HG03135 (cell line): ENCODE results near the gene MICAL2.

Experiments used
- ATAC-seq: cut with Tn5 transposase; IDR thresholded peaks from one replicate; pipeline ENCODE4 v1.9.1; 2021; ENCODE audit warnings: mild to moderate bottlenecking, moderate library complexity; ENCODE audit not compliant: unreplicated experiment

Gene MICAL2

DNA sequence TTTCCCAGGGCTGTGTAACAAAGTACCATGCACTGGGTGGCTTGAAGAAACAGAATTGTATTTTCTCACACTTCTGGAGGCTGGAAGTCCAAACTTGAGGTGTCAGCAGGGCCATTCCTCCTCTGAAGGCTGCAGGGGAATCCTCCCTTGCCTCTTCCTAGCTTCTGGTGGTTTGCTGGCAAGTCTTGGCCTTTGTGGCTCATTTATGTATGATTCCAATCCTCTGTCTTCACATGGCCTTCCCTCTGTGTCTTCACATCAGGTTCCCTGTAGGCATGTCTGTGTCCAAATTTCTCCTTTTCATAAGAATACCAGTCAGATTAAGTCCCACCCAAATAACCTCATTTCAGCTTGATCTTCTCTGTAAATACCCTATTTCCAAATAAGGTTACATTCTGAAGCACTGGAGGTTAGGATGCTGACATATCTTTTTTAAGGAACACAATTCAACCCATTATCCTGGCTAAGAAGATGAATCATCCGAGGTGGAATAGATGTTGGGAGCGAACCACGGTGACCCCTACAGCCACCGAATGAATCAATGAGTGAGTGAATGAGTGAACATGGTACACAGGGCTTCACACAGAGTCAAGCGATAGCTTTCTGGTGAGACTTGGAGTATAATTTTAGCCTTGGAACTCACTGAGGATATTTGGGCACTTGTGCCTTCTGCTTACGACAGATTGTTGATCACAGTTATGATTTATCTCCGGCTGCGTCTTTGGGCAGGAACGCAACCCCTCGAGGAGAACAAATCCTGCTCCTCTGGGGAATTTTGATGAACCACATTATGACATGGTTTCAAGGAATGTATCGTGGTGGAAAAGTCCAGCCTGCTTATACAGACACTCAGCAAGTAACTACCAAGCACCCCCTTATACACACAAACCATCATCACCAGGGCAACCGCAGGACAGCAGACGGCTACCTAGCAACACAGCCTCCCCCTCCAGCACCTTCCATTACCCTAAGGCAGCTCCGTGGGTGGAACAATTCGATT, 34.3 kb upstream of the MICAL2 start:
- ATAC-seq: no peak

DNA sequence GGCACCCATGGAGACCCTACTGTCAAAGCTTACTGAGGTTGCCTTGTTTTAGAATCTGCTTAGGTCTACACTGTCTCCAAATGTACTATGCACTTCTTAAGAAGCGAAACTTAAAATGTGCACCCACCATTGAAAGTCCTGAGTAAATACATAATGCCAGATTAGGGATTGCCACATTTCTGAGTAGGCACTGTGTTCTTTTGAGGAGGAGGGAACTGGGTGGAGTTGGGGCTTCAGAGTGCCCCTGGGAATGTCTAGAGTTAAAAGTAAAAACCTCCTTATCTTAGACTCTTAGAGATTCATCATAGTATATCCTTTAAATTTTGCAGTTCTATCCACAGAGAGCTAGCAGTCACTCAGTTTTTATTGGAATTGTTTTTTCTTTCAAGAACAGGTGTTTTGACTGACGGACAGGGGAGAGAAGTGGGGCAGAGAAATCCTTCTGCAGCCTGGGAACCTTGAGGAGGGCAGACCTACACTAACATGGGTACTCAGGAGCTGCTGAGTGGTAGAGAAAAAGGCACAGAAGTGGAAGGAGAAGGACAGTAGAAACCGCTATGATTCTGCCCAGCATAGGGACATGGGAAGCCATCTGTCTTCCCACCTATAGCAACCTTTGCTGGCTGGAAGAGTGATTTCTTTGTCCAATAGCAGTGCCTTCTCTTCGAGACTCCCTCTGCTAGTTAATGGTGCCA, 33.4 kb upstream of the MICAL2 start:
- no peak for ATAC-seq

DNA sequence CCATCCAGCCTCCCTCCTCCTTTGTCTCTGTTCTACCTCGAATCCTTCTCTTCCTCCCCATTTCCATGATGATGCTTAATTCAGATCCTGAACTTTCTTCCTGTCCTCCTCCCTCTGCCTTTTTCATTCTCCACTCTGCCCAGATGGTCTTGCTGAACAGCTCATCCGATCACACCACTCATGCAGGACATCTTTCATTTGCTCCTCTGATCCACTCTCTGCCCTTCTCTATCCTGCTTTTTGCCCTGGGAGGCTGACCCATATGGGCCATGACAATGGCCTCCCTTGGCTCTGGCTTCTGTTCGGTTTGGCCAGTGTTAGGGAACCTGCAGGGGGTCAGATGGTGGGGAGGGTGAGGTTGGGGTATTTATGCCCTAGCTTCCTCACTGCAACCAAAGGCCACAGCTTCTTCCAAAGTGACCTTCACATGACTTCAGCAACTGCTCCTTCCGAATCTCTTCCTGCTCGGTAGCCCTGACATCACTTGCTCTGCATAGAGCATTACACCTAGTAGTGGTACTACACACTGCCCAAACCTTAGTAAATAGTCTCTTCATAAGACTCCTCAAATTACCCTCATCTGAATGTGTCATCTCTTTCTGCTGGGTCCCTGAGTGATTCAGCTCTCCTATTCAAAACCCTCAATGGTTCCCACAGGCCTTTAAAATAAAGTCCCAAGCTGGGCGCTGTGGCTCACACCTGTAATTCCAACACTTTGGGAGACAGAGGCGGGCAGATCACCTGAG, 32.7 kb upstream of the MICAL2 start:
- no peak for ATAC-seq

DNA sequence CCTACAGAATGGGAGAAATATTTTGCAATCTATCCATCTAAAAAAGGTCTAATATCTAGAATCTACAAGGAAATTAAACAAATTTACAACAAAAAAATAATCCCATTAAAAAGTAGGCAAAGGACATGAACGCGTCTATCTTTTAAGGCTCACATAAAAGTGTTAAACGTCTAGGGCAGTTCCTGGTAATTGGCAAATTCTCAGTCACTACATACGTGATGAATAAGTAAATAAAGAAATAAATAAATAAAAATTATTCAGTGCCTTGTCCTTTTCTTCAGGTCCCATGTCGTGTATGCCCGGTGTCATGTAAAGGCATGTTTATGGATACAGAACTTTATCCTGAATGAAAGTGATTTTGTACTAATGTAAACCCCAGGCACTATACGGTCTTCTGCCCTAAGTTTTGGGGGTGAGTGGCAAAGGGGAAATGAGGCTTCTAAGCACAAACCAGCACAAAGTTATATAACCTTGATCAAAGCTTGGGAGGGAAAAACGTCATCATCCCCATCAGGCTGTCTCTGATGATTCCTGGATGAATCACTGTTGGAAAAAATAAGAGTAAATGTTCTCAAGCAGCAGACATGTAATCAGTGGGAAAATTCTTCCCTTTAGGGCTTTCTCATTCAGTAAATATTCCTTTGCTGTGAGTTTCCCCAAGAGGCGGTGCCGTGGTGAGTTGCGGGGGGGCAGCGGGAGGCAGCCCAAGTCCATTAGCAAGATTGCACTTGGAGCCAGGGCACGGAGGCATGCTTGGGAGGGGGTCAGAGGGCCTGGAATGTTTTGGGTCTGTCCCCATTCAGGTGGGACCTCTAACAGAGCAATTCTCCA, 30.4 kb upstream of the MICAL2 start:
- no peak for ATAC-seq

DNA sequence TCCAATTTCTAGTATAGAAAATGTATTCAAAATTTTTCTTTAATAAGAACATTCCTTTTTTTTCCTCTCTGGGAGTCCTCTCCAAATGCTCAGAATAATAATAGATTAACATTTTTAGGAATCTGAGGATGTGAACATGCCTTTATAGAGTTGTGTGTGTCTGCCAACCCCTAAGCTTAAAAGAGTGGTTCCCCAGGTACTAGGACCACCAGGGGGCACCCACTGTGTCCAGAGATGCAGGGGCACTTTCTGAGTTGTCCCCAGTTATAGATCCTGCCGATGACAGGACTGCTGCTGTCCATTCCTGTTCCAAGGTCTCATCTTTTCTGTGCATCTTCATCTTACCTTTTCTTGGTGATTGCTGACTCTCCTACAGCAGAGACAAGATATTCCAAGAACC, 27.0 kb upstream of the MICAL2 start:
- no peak for ATAC-seq

DNA sequence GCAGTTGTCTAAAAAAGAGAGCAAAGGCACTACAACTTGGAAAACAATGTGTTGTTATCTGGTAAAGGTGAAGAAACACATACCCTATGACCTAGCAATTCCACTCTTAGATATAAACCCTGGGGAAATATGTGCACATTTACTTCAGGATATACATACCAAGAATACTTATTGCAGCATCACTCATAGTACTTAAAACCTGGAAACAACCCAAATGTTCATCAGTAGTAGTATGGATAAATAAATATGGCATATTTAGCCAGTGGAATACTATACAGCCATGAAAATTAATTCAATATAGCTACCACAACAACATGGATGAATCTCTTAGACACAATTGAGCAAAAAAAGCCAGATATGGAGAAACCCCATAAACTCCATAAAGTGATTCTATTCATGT, 26.1 kb upstream of the MICAL2 start:
- no peak for ATAC-seq

DNA sequence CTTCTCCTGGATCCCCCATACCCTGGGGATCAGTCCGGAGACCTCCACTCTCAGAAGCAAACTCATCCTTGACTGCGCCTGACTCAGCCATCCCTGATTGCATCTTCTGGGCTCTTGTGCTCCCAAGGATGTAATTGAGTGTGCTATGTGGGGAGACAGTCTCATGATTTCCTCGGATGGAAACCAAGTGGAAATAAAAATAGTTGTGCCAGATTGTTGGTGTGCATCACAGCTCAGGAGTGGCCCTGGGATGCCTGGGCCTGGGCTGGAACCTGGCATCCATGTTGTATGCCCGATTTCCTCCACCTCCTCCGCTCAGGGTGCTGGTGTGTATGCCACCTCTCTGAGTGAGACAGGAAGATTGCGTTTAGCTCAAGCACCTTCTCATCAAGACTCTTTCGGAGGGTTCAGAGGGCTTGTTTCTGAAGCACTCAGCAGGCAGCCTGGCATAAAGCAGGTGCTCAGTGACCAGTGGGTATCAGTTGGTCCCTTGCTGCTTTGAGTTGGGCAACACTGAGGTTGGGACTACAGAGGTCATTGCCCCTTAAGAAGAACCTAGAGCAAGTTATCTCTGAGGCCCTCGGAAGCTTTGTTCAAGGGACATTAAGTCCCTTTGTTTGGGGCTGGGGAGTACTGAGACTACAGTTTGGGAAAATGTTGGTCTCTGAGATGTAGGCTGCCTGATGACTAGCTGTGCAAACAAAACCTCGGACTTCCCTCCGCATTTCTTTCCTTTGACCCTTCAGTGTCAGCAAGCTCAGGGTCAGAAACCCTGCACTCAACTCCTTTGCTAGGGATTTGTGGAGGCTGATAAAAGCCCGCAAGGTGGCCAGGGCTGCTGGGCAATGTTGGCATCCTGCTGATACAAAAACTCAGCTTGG, 24.8 kb upstream of the MICAL2 start:
- ATAC-seq: no peak

DNA sequence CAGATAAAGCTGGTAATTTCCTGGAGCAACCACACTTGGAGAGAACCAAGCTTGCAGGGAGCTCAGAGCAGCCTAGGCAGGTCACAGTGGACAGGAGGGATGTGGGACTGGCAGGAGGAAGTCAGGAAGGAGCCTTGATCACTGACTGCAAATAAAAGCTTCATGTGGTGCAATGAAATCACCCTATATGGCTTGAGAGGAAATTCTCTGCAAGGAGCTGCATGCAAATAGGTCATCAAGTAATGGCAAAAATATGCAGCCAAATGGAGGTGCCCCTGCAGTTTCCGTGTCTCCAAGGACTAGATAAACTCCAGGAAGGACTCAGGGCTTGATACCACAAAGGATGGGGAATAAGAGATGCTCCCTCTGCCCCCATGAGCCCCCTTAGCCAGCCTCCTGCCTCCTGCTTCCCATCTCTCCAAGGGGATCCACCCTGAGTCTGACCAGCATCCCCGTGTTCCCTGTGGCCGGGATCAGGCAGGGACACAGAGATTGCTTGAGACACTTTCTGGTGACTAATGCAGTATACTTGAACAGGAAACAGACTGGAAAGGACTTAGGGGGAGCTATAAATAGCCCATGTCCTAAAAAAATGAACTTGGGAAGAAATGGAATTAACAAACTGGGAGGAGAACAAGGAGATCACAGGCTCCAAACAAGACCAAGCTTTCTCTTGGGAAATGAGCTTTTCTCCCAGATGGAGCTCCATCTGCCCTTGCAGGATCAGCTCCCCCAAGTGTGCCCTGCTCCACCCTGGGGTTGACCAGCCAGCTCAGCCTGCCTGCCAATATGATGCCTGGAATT, 23.9 kb upstream of the MICAL2 start:
- ATAC-seq: no peak

DNA sequence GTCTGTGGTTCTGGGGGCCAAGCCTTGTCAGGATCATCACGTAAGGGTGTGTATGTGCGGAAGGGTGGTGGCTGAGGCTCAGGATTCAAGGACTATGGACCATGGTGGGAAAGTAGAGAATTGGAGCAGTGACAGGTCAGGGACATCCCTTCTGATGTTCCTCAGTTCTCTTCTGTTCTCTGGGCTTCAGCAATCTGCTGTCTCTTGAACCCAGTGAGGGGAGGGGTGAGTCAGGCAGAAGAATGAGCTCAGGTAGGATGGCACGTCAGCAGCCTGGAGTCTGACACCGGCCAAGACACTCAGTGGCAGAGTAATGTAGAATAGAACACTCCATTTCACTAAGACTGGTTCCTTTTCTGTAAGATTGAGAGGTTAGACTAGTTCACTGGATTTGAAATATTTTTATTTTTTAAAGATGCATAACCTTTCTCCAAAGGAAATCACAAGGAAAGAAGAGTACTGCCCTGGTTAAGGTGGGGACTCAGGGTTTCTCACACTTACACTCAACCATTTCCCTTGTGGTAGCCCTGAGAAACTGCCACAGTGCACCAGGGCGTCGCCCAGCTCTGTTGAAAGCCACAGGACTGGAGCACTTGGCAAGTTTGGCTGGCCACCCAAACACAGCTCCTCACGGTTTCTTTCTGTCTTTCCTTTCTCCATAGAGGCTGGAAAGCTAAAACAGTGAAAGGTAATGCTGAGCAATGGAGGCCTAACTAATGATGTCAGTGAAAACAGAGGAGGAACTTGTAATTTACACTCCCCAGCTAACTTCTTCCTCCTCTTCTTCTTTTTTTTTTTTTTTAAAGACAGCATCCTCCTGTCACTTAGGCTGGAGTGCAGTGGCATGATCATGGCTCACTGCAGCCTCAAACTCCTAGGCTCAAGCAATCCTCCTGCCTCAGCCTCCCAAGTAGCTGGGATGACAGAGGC, 23.1 kb upstream of the MICAL2 start:
- no peak for ATAC-seq

DNA sequence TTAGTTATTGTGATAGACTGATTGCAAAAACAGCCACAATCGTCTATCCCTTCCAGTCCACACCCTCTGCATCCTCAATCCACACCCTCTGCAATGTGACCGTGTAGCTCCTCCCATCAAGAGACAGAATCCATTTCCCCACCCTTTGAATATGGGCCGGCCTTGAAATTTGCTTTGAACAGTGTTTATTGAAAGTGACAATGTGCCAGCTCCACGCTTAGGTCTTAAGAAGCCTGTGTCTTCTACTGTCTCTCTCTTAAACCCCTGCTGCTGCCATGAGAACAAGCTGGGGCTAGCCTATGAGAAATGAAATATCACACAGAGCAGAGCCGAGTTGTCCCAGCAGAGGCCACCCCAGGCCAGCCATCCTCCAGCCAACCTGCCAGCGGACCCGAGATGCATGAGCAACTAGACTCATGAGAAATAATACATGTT, 22.3 kb upstream of the MICAL2 start:
- no peak for ATAC-seq

DNA sequence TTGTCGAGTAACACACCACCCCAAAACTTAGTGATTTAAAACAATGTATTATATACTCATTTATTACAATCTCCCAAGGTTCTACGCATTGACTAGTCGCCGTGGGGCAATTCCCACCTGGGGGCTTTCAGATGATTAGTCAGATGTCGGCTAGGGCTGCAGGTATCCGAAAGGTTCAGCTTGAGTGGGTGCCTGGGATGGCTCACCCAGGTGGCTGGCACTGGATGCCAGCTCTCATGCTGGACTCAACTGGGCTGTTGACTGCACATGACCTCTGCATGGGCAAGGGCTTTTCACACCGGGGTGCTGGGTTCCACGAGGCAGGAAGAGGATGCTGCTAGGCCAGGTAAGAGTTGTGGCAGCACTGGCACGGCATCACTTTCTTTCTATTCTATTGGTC, 21.9 kb upstream of the MICAL2 start:
- ATAC-seq: no peak

DNA sequence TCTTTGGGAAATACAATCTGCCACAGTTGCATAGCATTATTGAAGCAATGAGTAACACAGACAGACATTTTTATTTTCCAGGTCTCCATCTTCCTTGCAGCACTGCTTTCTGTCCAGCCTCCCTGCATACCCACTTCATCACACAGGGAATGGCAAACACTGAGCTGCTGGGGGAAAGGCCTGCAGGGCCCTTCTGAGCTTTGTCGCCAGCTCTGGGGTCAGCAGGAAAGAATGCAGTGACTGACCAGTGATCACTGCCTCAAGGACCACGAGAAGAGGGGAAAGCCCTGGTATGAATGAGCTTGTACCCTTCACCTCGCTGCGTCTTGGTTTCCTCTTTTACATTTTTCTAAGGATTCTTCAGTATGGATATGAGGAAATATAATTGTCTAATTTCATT, 21.3 kb upstream of the MICAL2 start:
- no peak for ATAC-seq

DNA sequence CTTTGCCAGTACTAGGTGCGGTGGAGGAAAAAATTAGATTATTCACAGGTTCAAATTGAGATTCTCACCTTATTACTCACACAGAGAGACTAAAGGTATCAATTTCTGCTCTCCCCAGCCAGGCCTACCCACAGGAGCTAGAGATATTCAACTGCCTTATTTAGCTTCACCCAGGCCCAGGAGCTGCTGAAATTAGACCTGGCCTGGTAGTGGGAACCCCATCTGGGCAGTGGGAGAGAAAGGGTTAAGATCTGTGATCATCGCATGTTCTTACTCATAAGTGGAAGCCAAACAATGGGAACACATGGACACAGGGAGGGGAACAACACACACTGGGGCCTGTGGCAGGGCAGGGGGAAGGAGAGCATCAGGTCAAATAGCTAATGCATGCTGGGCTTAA, 20.9 kb upstream of the MICAL2 start:
- ATAC-seq: no peak

DNA sequence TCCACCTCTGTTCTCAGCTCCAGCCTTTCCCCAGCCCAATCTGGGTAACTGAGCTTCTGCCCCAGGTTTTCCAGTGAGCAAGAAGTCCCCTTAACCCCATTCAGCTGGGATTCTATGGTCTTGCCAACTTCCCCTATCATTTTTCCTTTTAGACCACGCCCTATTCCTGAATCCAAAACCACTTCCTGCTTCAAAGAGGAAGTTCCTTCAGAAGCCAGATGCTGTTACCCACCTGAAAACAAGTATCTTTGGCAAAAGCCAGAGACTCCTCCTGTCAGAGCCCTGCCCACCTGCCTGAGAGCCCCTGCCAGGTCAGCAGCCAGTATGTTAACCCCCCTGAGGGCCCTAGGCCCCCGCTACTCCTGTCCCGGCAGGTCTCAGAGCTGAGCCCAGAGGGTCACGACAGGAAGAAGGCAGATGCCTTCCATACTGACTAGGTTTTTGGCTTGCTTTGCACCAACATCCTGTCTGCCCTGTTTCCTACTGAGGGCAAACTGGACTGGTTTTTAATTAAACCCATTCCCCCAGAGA, 20.3 kb upstream of the MICAL2 start:
- ATAC-seq: no peak

DNA sequence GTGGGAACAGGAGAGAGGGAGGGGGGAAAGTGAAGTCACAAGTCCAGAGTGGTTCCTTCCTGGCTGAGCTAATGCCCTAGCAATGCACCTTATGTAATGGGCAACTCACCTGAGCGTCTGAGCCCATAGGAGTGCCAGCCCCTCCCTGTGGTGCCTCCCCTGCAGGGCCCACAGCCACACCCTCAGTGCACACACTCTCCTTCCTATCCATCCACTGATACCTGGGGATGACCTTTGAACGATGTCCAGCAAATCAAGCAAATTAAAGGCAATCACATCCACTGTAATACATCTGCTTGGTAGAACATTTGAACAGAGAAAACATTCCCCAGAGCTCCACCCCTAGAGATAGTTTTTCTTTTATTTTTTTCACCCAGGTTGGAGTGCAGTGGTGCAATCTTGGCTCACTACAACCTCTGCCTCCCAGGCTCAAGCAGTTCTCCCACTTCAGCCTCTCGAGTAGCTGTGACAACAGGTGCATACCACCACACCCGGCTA, 19.6 kb upstream of the MICAL2 start:
- no peak for ATAC-seq

DNA sequence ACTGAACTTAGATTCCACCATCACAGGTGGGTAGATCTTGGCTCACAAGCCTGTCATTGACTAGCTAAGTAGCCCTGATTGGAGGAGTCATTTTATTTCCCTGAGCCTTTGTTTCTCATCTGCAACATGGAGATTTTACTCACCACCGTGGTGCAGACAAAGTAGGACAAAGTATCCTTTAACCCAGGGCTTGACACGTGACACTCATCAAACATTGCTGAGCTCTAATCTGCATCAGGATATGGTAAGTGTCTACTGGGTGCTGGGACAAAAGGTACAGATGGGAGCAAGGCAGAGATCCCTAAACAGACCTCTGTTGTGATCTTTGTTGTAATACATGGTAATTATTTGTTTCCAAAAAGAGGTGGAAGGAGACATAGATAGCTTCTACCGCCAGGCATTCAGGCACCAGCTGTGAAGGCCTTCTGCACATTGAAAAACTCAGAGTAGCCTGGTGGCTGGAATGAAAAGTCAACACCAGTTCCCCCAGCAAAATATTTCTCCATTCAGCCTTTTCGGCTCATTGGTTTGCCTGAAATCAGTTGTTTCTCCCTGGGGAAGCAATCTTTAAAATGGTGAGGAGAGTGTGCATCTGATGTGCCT, 18.3 kb upstream of the MICAL2 start:
- ATAC-seq: no peak

DNA sequence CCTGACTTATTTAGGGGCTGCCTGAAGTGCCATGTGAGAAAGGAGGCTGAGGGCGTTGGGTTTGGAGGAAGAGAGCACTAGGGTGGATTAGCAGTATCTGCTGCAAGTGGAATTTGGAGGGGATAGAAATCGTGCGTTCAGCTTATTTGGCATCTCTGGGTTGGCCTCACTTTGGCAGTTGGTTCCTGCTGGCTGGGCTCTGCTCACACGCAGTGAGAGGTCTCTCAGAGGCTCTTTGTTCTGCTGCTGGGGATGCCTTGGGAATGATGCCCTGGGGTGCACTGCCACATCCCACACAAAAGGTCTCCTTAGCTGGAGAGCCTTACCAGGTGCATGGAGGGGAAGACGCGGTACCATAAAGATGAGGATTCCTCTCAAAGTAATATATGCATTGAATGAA, 17.7 kb upstream of the MICAL2 start:
- no peak for ATAC-seq
